Panc1 (cell line): ENCODE data around the gene ARHGAP18. TPM values are rescaled to one million over a fixed set of nuclear protein-coding genes. Genes with fewer than 3 reads are reported as not detected.

Experiments
- ATAC-seq: fragments of 200-7000 bp; cut with Tn5 transposase; 2 replicates; pipeline ENCODE4 v1.9.1; 2020; ENCODE audit warnings: mild to moderate bottlenecking, moderate library complexity
- BruUV-seq: library from RNA; stranded (reverse); fragments of 400-500 nt; replicated peaks from 2 replicates; lab custom pipeline; 2021; lab: Mats Ljungman, UMichigan
- CTCF ChIA-PET: fragments of 300-600 bp; sonication (Branson Sonifier 250); formaldehyde crosslinking; loops from one replicate; lab custom pipeline; 2022; ENCODE audit warnings: antibody characterized with exemption; lab: Charles Lee
- POLR2A ChIA-PET: fragments of 300-600 bp; sonication (Branson Sonifier 250); formaldehyde crosslinking; loops from one replicate; lab custom pipeline; 2022; ENCODE audit warnings: antibody characterized with exemption; lab: Charles Lee
- DNase-seq: peaks from one replicate; pipeline ENCODE4 v3.0.0-alpha.2; 2010; ENCODE audit warnings: low read depth, low spot score
- H3K27ac ChIP-seq: 2 replicates; pipeline ENCODE4 v1.5.1; 2011; ENCODE audit warnings: mild to moderate bottlenecking, low read length, inconsistent platforms
- H3K27me3 ChIP-seq: fragments of 200-500 bp; sonication (Bioruptor generic); 2 replicates; pipeline ENCODE4 v1.6.0; 2014; ENCODE audit warnings: low read length, inconsistent platforms; ENCODE audit not compliant: control insufficient read depth, insufficient read depth
- H3K36me3 ChIP-seq: fragments of 200-500 bp; sonication (Bioruptor generic); 2 replicates; pipeline ENCODE4 v1.5.1; 2014; ENCODE audit warnings: inconsistent platforms, mild to moderate bottlenecking, low read length, moderate library complexity; ENCODE audit not compliant: control insufficient read depth, insufficient read depth
- H3K4me1 ChIP-seq: 2 replicates; pipeline ENCODE4 v1.5.1; 2011; ENCODE audit warnings: inconsistent platforms, mild to moderate bottlenecking, low read length, moderate library complexity; ENCODE audit not compliant: control insufficient read depth, insufficient read depth
- H3K4me3 ChIP-seq, 2 experiments: 2 replicates each; pipeline ENCODE4 v1.5.1; 2011 to 2012; ENCODE audit warnings: low read depth in 2 of 2, low read length in 2 of 2, mild to moderate bottlenecking in 2 of 2, inconsistent platforms in 1 of 2, moderate library complexity in 1 of 2
- H3K9me3 ChIP-seq: fragments of 200-500 bp; sonication (Bioruptor generic); 2 replicates; pipeline ENCODE4 v1.5.1; 2014; ENCODE audit warnings: low read depth, mild to moderate bottlenecking, inconsistent platforms, low read length, moderate library complexity; ENCODE audit not compliant: control insufficient read depth, insufficient read depth
- CTCF ChIP-seq: fragments of 450-650 bp; IDR thresholded peaks from 2 replicates; pipeline ENCODE4 v1.5.1; 2017; ENCODE audit warnings: mild to moderate bottlenecking
- POLR2AphosphoS5 ChIP-seq: IDR thresholded peaks from 2 replicates; pipeline ENCODE4 v1.6.1; 2012; ENCODE audit warnings: mild to moderate bottlenecking, low read depth, low read length, moderate library complexity
- REST ChIP-seq, 2 experiments: IDR thresholded peaks; 2 replicates each; pipeline ENCODE4 v1.6.1; 2011 to 2012; ENCODE audit warnings: low read depth in 2 of 2, control low read depth in 1 of 2, low read length in 1 of 2, mild to moderate bottlenecking in 1 of 2, moderate library complexity in 1 of 2; ENCODE audit not compliant: insufficient read depth in 1 of 2
- SIN3A ChIP-seq: IDR thresholded peaks from 2 replicates; pipeline ENCODE4 v1.6.1; 2012; ENCODE audit warnings: low read depth, mild to moderate bottlenecking, low read length, moderate library complexity, borderline replicate concordance; ENCODE audit not compliant: insufficient read depth
- TCF7L2 ChIP-seq: IDR thresholded peaks from 2 replicates; pipeline ENCODE4 v1.6.1; 2011; ENCODE audit warnings: mild to moderate bottlenecking, low read depth, low read length, inconsistent platforms
- in situ Hi-C: cut with HindIII; loops from 2 replicates; pipeline ENCODE4 v1.10.0; 2016; ENCODE audit warnings: low sequenced_read_pairs, low pct_unique_long_range_greater_than_20kb
- intact Hi-C: fragments of 100-400 bp; cut with micrococcal nuclease; formaldehyde crosslinking; loops from one replicate; pipeline ENCODE4 v1.10.0; 2022; ENCODE audit not compliant: unreplicated experiment
- total RNA-seq: library from RNA; stranded (reverse); gene quantifications from one replicate; pipeline ENCODE4 v1.2.1, GENCODE V29; 2021; ENCODE audit not compliant: unreplicated experiment

The ARHGAP18 gene
- total RNA-seq, 1 experiment from 2014 or later = 11.6 TPM

GRCh38 chr6:129691043-129691640 is 18.8 kb downstream of the ARHGAP18 start:
- no peak for DNase-seq
- Histone ChIP-seq H3K4me1 (peaks cover 8% of the 10 kb centered on the region), H3K27me3 (no peaks in the 10 kb centered on the region), H3K36me3 (no peaks in the 10 kb centered on the region), H3K4me3 (no peak overlapping the region), H3K27ac (no peak overlapping the region), H3K9me3 (no peaks in the 10 kb centered on the region)
- no TSS peak for BruUV-seq
- intact Hi-C loops = no loop called here
- TF ChIP-seq CTCF = no peak
- no peak for TF ChIP-seq REST (IDR thresholded peaks at IDR 0.05; ENCODE audit: insufficient read depth in 1 of 2, low read depth in 2 of 2, low read length in 1 of 2)
- TF ChIP-seq TCF7L2 = no peak
- no peak for TF ChIP-seq SIN3A
- TF ChIP-seq POLR2AphosphoS5 = no peak
- CTCF ChIA-PET = no interaction called here
- no peak for ATAC-seq
- in situ Hi-C loops = no loop called here
- POLR2A ChIA-PET = no interaction called here

- DNase-seq = no peak
- Histone ChIP-seq H3K27me3 (no peaks in the 10 kb centered on the region), H3K36me3 (no peaks in the 10 kb centered on the region), H3K4me3 (no peak overlapping the region), H3K4me1 (peaks cover 24% of the 10 kb centered on the region), H3K9me3 (no peaks in the 10 kb centered on the region), H3K27ac (0 out of 2 replicates have a peak overlapping the region, but pooled peaks have one; percentile 13)
- intact Hi-C loops = no loop called here
- ChIA-PET POLR2A (no interaction called here), CTCF (no interaction called here)
- TF ChIP-seq SIN3A (no peak), CTCF (no peak), REST (IDR thresholded peaks at IDR 0.05; ENCODE audit: insufficient read depth in 1 of 2, low read depth in 2 of 2, low read length in 1 of 2) (no peak), TCF7L2 (no peak), POLR2AphosphoS5 (no peak)
- no peak for ATAC-seq
- in situ Hi-C loops = no loop called here
- BruUV-seq = no TSS peak
Measured at GRCh38 chr6:129686941-129687627, 22.9 kb downstream of the ARHGAP18 start.
